AG04450 (cell line): Measurements from ENCODE around the gene TPMT. TPM values are rescaled to one million over a fixed set of nuclear protein-coding genes. Genes with fewer than 3 reads are reported as not detected.

Source experiments
- CTCF ChIA-PET: fragments of 300-600, 350-600 bp; formaldehyde crosslinking; extraction: SDS; loops from one replicate; lab custom pipeline; 2022; ENCODE audit warnings: antibody characterized with exemption, inconsistent platforms; lab: Charles Lee
- POLR2A ChIA-PET: fragments of 350-600 bp; formaldehyde crosslinking; extraction: SDS; loops from one replicate; lab custom pipeline; 2021; ENCODE audit warnings: antibody characterized with exemption, inconsistent platforms; lab: Yijun Ruan, JAX
- DNase-seq: peaks from one replicate; pipeline ENCODE4 v3.0.0-alpha.2; 2011; ENCODE audit warnings: low read depth, low spot score
- H3K27ac ChIP-seq: one replicate; pipeline ENCODE4 v1.5.1; 2012; ENCODE audit warnings: low read depth, low read length, control low read depth
- H3K27me3 ChIP-seq: one replicate; pipeline ENCODE4 v1.6.0; 2012; ENCODE audit warnings: low read length; ENCODE audit not compliant: control insufficient read depth, insufficient read depth
- H3K4me3 ChIP-seq: 2 replicates; pipeline ENCODE4 v1.5.1; 2011; ENCODE audit warnings: mild to moderate bottlenecking, low read depth, low read length, control low read depth
- H3K9me3 ChIP-seq: 2 replicates; pipeline ENCODE4 v1.5.1; 2012; ENCODE audit warnings: low read length; ENCODE audit not compliant: control insufficient read depth, insufficient read depth
- polyA plus RNA-seq: library from polyadenylated mRNA; depleted of rRNA; stranded (reverse); fragments of >200 nt; gene quantifications from 2 replicates; pipeline ENCODE4 v1.2.3, GENCODE V29; 2011
- TF ChIP-seq, protein P1 (sequence below): IDR thresholded peaks from 2 replicates; pipeline ENCODE4 v1.5.1; 2011; ENCODE audit warnings: low read depth, low read length, control low read depth, inconsistent platforms

The TPMT gene
- polyA plus RNA-seq, 1 experiment, result 25.8 TPM

- CTCF ChIA-PET, result interaction anchor here (1.5 kb wide), 1 partner anchor 25 kb away, joined by 3 read pairs; no protein-coding TSS in a partner anchor
- no peaks in the 10 kb centered on the region for H3K9me3 ChIP-seq
- POLR2A ChIA-PET, result no interaction called here
- no peaks in the 10 kb centered on the region for H3K27me3 ChIP-seq
- DNase-seq, result no peak
- TF ChIP-seq, protein P1, sequence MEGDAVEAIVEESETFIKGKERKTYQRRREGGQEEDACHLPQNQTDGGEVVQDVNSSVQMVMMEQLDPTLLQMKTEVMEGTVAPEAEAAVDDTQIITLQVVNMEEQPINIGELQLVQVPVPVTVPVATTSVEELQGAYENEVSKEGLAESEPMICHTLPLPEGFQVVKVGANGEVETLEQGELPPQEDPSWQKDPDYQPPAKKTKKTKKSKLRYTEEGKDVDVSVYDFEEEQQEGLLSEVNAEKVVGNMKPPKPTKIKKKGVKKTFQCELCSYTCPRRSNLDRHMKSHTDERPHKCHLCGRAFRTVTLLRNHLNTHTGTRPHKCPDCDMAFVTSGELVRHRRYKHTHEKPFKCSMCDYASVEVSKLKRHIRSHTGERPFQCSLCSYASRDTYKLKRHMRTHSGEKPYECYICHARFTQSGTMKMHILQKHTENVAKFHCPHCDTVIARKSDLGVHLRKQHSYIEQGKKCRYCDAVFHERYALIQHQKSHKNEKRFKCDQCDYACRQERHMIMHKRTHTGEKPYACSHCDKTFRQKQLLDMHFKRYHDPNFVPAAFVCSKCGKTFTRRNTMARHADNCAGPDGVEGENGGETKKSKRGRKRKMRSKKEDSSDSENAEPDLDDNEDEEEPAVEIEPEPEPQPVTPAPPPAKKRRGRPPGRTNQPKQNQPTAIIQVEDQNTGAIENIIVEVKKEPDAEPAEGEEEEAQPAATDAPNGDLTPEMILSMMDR, result no peak
- H3K27ac ChIP-seq, result no peak overlapping the region
- H3K4me3 ChIP-seq, result no peak overlapping the region
Measured at GRCh38 chr6:18096423-18096822, 58.5 kb downstream of the TPMT start.

GRCh38 chr6:18091382-18091781, 63.5 kb downstream of the TPMT start:
- peaks cover 7% of the 10 kb centered on the region; the same call in 1 of the 2 replicates for H3K9me3 ChIP-seq
- CTCF ChIA-PET, result interaction anchor here (1.0 kb wide), 1 partner anchor 31 kb away, joined by 3 read pairs; the partner anchor contains the start of gene NHLRC1
- no peak overlapping the region for H3K27ac ChIP-seq
- no peaks in the 10 kb centered on the region for H3K27me3 ChIP-seq
- H3K4me3 ChIP-seq, result no peak overlapping the region
- TF ChIP-seq, protein P1, result no peak
- POLR2A ChIA-PET, result no interaction called here
- no peak for DNase-seq

DNA sequence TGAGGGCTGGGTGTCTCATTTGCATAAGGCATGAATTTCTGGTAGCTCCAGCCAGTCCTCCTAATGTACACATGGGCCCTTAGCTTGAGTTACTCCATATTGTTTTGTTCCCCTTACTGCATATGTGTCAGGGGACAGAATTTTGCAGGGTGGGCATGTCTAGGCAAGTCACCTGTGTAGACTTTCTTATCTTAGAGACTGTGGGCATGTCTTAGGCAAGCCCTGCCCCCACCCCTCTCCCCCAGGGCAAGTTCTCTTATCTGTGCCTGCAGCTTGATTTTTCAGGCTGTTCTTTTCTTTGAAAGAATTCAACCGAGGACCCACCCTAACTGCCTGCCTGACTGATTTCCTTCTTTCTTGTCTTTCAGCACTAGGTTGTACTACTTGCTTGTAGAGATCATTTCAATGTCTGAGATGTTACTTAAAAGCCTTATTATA, 64.5 kb downstream of the TPMT start:
- TF ChIP-seq, protein P1, result no peak
- CTCF ChIA-PET, result no interaction called here
- Histone ChIP-seq H3K9me3 (peaks cover 7% of the 10 kb centered on the region; the same call in 1 of the 2 replicates), H3K4me3 (no peak overlapping the region), H3K27ac (no peak overlapping the region), H3K27me3 (no peaks in the 10 kb centered on the region)
- POLR2A ChIA-PET, result no interaction called here
- DNase-seq, result no peak

- TF ChIP-seq, protein P1, result no peak
- H3K27ac ChIP-seq, result no peak overlapping the region
- no peak for DNase-seq
- peaks cover 7% of the 10 kb centered on the region; the same call in 1 of the 2 replicates for H3K9me3 ChIP-seq
- no peaks in the 10 kb centered on the region for H3K27me3 ChIP-seq
- POLR2A ChIA-PET, result no interaction called here
- no peak overlapping the region for H3K4me3 ChIP-seq
- CTCF ChIA-PET, result no interaction called here
Measured at GRCh38 chr6:18088419-18089296, 66.2 kb downstream of the TPMT start.
